Endometrium (tissue), 2 donors: ENCODE measurements around the gene CFTR.
"Not testable (repeated sequence)": the region's sequence is repeated elsewhere in the genome, so short reads cannot be mapped to it uniquely, and the experiment has no call there.

ENCODE experiments used
- FAIRE-seq: peaks from 2 replicates; lab custom pipeline; 2012; peaks lifted over from hg19 to GRCh38; lab: Jason Lieb, UNC
- donor health status: control.
- donor health status: control.

Gene CFTR

DNA sequence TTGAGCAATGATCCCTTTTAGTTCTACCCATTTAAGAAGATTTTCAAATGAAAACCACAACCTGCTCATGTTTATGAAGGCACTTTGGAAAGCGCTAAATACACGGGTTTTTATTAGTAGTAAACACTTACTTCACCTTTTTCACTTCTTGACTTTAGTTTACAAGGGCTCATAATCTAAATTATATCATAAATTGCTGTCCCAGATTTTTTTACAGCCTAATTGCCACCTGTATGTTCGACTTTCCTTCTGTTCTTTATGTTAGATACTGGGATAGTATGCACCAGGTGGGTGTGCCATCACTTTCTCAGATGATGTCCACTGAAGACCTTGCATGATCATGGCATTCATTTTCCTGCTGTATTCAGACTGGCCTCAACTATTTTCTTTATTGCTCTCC, 22.5 kb downstream of the CFTR start:
- FAIRE-seq = no peak

DNA sequence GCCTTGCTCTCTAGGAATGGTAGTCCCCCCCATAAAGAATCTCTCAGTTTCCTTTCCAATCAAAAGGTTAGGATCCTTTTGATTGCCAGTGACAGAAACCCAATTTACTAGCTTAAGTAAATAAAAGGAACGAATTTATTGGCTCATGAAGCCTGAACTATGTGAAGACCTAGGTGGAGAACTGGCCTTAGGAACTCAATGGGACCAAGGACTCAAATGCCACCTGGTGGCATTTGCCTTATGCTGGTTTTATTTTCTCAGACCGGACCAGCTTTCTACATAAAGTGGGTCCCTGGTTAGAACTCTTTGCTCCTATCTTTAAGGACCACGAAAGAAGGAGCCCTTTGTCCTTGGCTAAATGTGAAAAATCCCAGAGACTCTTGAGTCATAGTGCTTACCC, 25.4 kb downstream of the CFTR start:
- no peak for FAIRE-seq

DNA sequence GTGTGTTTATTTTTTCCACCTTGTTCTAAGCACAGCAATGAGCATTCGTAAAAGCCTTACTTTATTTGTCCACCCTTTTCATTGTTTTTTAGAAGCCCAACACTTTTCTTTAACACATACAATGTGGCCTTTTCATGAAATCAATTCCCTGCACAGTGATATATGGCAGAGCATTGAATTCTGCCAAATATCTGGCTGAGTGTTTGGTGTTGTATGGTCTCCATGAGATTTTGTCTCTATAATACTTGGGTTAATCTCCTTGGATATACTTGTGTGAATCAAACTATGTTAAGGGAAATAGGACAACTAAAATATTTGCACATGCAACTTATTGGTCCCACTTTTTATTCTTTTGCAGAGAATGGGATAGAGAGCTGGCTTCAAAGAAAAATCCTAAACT, 28.9 kb downstream of the CFTR start:
- FAIRE-seq = no peak

DNA sequence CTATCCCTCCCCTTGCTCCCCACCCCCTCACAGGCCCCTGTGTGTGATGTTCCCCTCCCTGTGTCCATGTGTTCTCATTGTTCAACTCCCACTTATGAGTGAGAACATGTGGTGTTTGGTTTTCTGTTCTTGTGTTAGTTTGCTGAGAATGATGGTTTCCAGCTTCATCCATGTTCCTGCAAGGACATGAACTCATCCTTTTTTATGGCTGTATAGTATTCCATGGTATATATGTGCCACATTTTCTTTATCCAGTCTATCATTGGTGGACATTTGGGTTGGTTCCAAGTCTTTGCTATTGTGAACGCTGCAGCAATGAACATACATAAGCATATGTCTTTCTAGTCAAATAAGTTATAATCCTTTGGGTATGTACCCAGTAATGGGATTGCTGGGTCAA, 37.4 kb downstream of the CFTR start:
- FAIRE-seq = not testable (repeated sequence)

DNA sequence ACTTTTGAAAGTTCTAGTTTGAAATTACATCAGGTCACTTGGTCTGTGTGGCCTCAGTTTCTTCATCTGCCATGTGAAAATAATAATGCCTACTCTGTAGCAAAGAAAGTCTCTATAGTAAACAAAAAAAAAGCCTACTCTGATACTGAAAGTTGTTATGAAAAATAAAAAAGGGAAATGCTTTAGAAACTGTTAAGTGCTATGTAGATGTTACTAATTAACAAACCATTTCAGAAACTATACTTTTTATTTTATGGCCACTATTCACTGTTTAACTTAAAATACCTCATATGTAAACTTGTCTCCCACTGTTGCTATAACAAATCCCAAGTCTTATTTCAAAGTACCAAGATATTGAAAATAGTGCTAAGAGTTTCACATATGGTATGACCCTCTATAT, 50.6 kb downstream of the CFTR start:
- FAIRE-seq = no peak

DNA sequence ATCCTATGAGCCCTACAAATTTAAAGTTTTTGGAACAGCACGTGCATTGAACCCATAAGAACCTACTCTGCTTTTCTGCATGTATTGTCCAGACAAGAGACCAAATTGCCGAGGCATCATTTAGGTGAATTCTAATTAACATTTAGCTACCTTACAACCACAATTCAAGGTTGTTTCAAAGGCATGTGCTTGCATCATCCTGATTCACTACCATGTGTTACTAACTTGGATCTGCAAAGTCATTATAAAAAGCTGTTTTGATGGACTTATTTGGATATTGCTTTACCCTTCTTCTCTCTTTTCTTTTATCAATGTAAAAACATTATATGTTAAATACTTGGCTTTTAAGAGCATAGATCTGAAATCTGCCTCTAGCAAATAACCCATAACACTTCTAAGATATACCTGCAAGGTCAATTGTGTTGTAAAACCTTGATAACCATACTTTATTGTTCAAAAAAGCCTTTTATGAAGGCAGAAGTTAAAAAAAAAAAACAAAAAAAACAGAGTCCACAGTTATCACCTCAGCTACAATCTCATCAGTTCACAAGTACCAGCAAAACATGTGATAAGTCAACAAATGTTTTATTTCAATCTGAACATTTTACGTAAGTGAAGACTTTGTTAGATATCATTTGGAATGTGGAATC, 51.9 kb downstream of the CFTR start:
- no peak for FAIRE-seq

DNA sequence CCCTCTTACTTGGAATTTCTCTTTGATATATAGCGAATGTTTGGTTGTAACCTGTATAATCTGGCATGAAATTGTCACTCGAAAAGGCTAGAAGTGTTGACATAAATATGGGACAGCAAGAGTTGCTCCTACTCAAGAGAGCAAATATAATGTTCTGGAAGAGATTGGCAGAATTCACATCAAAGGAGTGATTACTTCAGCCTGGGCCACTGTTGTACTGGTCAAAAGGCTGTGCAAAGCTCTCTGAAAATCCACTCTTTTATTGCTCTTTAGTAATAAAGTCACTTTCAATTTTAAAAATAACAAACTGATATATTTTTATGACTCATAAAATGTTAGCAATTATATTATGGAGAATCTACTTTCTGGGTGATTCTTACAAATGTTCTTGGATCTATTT, 58.2 kb downstream of the CFTR start:
- no peak for FAIRE-seq

DNA sequence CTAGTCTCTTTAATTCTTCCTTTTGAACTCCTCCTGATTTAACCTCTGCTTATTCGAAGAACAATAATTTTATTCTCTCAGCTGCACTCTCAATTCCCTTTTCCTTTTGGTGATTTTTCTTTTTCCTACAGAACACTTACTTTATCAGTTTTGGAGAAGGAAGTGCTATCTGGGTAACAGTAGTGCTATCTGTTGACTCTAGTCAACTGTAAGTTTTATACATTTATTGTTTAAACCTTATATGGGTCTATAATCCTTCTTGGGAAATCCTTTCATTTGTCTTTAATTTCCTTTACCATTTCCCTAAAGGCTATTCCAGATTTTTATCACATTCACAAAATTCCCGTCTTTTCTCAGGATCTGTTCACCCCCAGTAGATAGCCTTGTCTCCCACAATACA, 64.2 kb downstream of the CFTR start:
- no peak for FAIRE-seq

DNA sequence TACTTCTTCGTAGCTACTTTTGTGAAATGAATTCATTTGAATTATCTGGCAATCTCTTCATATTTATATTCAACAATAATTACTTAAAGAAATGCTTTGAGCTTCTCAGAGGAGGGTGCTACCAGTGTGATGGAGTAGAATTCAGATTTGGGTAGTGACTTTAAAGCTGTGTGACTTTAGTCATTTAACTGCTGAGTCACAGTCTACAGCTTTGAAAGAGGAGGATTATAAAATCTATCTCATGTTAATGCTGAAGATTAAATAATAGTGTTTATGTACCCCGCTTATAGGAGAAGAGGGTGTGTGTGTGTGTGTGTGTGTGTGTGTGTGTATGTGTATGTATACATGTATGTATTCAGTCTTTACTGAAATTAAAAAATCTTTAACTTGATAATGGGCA, 68.2 kb downstream of the CFTR start:
- FAIRE-seq = no peak

DNA sequence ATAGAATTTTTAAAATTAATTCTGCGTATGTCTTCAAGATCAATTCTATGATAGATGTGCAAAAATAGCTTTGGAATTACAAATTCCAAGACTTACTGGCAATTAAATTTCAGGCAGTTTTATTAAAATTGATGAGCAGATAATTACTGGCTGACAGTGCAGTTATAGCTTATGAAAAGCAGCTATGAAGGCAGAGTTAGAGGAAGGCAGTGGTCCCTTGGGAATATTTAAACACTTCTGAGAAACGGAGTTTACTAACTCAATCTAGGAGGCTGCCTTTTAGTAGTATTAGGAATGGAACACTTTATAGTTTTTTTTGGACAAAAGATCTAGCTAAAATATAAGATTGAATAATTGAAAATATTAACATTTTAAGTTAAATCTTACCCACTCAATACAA, 70.8 kb downstream of the CFTR start:
- no peak for FAIRE-seq

DNA sequence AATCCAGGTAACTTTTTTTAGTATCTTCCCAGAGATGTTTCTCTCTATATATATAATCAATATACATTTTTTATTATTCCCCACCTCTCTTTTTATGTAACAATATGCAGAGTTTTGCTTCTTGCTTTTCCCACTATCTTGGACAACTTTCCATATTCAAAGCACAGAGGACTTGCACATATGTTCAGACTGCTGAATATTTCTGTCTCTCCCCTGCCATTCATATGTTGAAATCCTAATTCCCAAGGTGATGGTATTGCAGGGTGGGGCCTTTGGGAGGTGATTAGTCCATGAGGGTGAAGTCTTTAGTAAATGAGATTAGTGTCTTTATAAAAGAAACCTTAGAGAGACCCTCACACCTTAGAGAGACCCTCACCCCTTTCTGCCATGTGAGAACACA, 72.8 kb downstream of the CFTR start:
- no peak for FAIRE-seq

DNA sequence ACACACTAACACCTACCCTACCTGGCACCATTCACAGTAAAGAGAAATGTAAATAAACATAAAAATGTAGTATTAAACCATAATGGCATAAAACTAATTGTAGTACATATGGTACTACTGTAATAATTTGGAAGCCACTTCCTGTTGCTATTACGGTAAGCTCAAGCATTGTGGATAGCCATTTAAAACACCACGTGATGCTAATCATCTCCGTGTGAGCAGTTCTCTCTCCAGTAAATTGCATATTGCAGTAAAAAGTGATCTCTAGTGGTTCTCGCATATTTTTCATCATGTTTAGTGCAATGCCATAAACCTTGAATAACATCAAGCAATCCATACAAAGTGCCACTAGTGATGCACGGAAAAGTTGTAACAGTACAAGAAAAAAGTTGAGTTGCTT, 75.4 kb downstream of the CFTR start:
- FAIRE-seq = no peak

DNA sequence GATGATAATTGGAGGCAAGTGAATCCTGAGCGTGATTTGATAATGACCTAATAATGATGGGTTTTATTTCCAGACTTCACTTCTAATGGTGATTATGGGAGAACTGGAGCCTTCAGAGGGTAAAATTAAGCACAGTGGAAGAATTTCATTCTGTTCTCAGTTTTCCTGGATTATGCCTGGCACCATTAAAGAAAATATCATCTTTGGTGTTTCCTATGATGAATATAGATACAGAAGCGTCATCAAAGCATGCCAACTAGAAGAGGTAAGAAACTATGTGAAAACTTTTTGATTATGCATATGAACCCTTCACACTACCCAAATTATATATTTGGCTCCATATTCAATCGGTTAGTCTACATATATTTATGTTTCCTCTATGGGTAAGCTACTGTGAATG, 79.6 kb downstream of the CFTR start:
- FAIRE-seq = no peak

DNA sequence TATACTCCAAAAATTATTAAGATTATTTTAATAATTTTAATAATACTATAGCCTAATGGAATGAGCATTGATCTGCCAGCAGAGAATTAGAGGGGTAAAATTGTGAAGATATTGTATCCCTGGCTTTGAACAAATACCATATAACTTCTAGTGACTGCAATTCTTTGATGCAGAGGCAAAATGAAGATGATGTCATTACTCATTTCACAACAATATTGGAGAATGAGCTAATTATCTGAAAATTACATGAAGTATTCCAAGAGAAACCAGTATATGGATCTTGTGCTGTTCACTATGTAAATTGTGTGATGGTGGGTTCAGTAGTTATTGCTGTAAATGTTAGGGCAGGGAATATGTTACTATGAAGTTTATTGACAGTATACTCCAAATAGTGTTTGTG, 80.2 kb downstream of the CFTR start:
- FAIRE-seq = no peak

DNA sequence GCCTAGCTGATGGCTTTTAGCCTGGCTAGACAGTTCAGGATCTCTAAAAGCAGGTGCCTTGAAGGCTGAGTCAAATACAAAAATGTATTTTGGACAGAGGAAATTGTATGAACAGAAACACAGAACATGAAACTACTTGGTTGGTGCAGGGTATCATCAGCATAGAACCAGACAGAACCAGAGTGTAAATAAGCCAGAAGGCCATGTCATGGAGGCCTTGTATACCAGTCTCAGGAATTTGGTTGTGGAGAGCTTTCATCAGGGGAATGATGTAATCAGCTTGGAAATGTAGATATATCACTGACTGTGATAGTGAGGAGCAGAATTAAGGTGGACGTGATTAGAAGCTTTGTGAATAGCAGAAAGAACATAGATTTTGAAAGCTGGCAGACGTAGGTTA, 82.9 kb downstream of the CFTR start:
- no peak for FAIRE-seq

DNA sequence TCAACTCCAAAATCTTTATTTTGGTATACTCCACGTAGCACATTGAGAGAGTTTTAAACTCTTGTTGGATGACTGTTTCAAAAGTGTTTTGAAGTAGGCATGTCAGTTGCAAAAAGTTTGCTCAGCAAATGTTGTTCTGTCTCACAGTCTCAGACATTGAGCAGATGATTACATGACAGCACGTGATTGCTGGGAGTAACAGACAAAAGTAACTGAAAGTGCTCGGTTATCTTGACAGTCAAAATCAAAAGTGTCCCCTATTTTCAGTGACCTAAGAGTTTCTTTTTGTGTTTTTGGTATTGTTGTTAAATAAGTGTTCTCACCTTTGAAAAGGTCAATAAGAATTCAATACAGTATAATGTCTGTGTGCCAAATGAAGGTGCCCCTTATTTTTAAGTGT, 84.3 kb downstream of the CFTR start:
- FAIRE-seq = no peak

DNA sequence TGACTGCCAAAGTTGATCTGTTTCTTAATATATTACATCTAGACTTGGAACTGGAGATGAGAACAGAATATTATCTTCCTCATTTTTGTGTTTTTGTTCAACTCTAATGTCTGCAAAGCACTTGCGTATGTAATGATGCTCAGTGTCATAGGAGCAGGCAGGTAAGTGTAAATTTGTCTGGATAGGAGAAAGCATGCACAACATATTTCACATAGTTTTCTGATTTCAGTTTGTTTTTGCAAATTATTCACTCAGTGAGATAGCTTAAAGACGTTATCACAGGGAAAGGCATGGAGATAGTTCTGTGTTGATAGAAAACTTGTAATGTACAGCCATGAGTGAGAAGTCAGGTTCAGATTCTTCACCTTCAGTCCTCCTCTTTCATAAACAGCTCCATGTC, 84.8 kb downstream of the CFTR start:
- FAIRE-seq = no peak

DNA sequence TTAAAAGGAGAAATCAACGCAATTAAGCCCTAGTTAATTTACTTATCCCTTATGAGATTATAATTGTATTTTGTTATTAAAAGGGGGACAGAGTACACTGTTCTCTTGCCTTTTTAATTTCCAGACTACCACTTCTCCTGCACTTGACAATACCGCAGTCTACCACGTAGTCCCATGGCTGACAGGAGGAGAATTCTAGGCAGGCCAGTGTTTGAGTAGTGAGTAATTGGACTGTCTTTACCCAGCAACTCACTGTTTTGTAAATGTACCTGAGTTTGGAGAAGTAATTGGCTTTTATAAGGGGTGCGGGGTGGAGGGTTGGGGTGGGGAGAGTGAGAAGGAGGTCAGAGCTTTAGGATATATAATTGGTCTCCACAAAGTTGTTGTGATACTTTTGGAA, 85.4 kb downstream of the CFTR start:
- no peak for FAIRE-seq

DNA sequence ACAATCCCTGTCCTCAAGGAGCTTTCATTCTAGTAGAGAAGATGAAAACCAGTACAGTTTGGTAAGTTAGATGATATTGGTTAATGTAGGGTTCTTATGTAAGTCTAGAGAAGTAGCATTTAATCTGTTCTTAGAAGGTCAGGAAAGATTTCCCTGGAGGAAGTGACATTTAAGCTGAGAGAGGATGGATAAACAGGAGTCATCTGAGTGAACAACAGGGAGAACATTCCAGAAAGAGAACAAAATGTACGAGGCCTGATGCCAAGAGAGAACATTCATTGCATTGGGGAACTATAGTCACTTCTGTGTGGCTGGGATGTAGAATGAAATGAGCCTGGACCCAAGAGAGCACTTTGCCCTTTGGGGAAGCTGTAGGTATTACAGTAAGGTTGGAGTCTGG, 88.0 kb downstream of the CFTR start:
- FAIRE-seq = no peak

DNA sequence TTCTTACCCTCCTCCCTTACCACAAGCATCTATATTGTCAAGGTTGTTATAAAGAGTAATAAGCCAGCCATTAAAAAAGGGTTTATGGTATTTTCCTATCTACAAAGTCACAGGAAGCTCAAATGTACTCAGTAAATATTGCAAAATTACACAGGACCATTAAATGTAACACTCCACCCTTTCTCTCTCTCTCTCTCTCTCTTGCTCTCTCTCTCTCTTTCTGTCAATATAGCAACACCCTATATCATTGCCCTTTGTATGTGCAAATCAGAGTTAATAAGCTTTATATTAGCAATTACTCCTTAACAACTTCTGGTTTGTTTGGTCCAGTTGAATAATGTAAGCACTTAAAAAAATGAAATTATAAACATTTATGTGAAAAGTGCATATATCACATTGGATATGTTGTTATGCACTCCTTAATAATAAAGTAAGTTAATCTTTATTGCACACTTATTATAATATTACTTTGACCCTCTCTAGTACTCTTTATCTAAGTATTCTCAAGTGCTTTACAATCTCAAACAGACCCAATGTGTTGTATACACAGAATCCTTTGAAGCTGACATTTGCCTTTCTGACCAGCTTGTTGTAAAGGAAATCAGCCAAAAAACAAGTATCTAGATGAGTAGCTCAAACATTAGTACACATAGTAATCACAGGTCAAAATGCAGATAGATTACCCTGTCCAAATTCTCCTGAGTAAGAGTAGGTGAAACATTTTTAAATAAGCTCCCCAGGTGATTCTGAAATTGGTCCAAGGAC, 93.2 kb downstream of the CFTR start:
- no peak for FAIRE-seq

DNA sequence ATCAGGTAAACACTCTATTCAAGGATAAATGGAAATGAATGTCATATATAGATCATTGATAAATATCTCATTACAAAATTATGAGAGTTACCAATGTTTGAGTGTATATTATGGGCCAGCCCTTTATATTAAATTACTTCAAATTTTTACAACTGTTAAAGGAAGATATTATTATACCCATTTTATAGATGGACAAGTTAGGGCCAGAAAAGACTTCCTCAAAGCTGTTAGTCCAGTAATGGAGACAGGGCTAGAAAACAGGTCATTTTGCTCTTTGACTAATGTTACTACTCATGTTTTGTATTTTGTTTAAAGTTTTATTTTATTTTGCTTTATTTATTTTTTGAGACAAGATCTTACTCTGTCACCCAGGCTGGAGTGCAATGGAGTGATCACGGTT, 101.6 kb downstream of the CFTR start:
- FAIRE-seq = no peak

DNA sequence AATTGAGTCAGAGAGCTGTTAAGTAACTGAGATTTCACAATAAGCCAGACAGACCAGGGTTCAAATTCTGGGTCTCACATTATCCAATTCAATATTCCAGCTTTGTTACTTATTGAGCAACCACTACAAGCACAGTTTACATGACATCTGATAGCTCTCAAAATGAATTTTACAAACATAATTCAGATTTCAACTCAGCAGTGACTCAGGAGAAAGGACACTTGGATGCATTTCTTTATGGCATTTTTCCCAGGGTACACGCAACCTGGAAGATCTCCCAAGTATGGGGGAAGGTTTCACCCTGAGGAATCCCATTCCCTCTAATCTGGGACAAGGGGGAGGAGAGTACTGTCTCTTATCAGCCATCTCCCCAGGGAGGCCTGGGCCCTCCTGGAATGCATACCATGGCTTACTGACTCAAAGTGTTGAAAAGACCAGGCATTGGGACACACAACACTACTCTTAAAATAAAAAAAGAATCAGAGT, 102.4 kb downstream of the CFTR start:
- no peak for FAIRE-seq

DNA sequence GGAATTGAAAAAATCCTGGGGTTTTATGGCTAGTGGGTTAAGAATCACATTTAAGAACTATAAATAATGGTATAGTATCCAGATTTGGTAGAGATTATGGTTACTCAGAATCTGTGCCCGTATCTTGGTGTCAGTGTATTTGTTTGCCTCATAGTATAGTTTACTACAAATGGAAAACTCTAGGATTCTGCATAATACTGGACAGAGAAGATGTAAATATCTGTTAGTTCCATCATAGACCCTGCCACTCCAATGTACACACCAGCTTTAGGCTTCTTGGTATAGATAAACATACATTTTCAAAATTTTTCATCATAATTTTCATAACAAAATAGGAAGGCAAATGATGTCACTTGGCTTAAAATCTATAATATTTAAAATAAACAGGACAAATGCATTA, 108.1 kb downstream of the CFTR start:
- FAIRE-seq = no peak

DNA sequence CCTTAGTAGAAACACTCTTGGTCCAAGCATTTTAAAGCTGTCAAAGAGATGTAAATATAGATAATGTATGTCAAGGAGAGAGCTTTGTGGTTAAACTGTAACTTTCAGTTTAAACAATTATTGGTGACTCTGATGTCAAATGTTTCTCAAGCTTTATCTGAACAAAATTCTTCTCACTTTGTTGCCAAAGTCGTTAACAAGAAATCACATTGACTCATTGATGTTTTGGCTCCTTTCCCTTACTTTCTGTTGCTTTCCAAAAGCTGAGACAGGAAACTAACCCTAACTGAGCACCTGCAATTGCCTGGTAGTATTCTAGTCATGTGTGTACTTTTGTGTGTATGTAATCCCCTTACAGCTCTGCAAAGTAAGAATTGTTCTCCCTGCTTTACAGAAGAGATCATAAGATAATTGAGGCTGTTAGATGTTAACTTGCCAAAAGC, 108.5 kb downstream of the CFTR start:
- FAIRE-seq = no peak
